Aorta (tissue), 5 donors: Measurements from ENCODE around the gene NTN5. TPM values are rescaled to one million over a fixed set of nuclear protein-coding genes. Genes with fewer than 3 reads are reported as not detected.

ENCODE experiments used
- ATAC-seq: fragments of 200-7000 bp; cut with Tn5 transposase; one replicate; pipeline ENCODE4 v1.9.1; 2022; ENCODE audit warnings: moderate library complexity; ENCODE audit not compliant: low FRiP score
- DNase-seq, 2 donors: peaks; one replicate each; pipeline ENCODE4 v3.0.0-alpha.2; 2020
- H3K27ac ChIP-seq, 2 donors: one replicate each; pipeline ENCODE4 v1.5.1; 2013; ENCODE audit warnings: low read length in 2 of 2, mild to moderate bottlenecking in 2 of 2, moderate library complexity in 2 of 2, control low read depth in 1 of 2, inconsistent platforms in 1 of 2, low read depth in 1 of 2
- H3K27me3 ChIP-seq, 2 donors: one replicate each; pipeline ENCODE4 v1.6.1; 2013; ENCODE audit warnings: control low read depth in 1 of 2, low read length in 1 of 2, mild to moderate bottlenecking in 1 of 2, moderate library complexity in 1 of 2; ENCODE audit not compliant: insufficient read depth in 2 of 2, control insufficient read depth in 1 of 2
- H3K36me3 ChIP-seq, 2 donors: one replicate each; pipeline ENCODE4 v1.6.1; 2013; ENCODE audit warnings: control low read depth in 1 of 2, low read length in 1 of 2, mild to moderate bottlenecking in 1 of 2; ENCODE audit not compliant: insufficient read depth in 2 of 2, control insufficient read depth in 1 of 2
- H3K4me1 ChIP-seq, 2 donors: one replicate each; pipeline ENCODE4 v1.6.1; 2013; ENCODE audit warnings: low read length in 2 of 2, control low read depth in 1 of 2, mild to moderate bottlenecking in 1 of 2, moderate library complexity in 1 of 2; ENCODE audit not compliant: insufficient read depth in 2 of 2, control insufficient read depth in 1 of 2
- H3K4me3 ChIP-seq, 2 donors: one replicate each; pipeline ENCODE4 v1.5.1; 2013; ENCODE audit warnings: low read length in 2 of 2, control low read depth in 1 of 2, mild to moderate bottlenecking in 1 of 2
- H3K9me3 ChIP-seq: one replicate; pipeline ENCODE4 v1.6.1; 2013; ENCODE audit warnings: mild to moderate bottlenecking, low read length; ENCODE audit not compliant: control insufficient read depth
- WGBS, 2 donors: extraction: QIAGEN DNeasy Blood & Tissue Kit; methylation state at CpG; one replicate each; pipeline ENCODE4 v1.1.7; 2013; 5-methylcytosine and 5-hydroxymethylcytosine counted together
- intact Hi-C, 2 donors: fragments of 100-400 bp; cut with DNase I; formaldehyde crosslinking; loops; one replicate each; pipeline versions ENCODE4 v1.14.2 to v1.15.0; 2022
- polyA plus RNA-seq, 2 donors: library from polyadenylated mRNA; stranded (reverse); fragments of 200-250 nt; gene quantifications; one replicate each; pipeline ENCODE4 v1.2.3, GENCODE V29; 2013
- total RNA-seq, 2 donors: library from RNA; stranded (reverse); fragmentation: NEBNext Ultra II Directional; extraction: Animal tissue kit (Norgen Biotek cat#: 25700); gene quantifications; one replicate each; pipeline ENCODE4 v1.2.1, GENCODE V29; 2021
- donor health status: healthy with polysubstance abuse.
- donor health status: Bipolar disorder and iron deficiency.
- donor health status: DM: no; HTN: no; CAD: no.
- donor health status: DM: no; HTN: no; CAD: no.
- donor health status: DM: yes; HTN: yes; CAD: no.

NTN5 gene
- total and polyA plus RNA-seq, 4 donors, result 0.52 to 2.0 (median 0.96) TPM; not detected in 1

GRCh38 chr19:48627201-48627864, 45.5 kb downstream of the NTN5 start:
- no peak overlapping the region for H3K4me3 ChIP-seq
- no peaks in the 10 kb centered on the region for H3K4me1 ChIP-seq
- H3K9me3 ChIP-seq, result no peaks in the 10 kb centered on the region
- DNase-seq, result peak in 1 of 2 donors; percentile 74
- no peaks in the 10 kb centered on the region for H3K36me3 ChIP-seq
- no peaks in the 10 kb centered on the region for H3K27me3 ChIP-seq
- no peak for ATAC-seq
- no peak overlapping the region for H3K27ac ChIP-seq
- intact Hi-C loops, result no loop called here
- 71 to 79% methylated on average over 6 of the region's 6 CpGs for WGBS, 2 donors

DNA sequence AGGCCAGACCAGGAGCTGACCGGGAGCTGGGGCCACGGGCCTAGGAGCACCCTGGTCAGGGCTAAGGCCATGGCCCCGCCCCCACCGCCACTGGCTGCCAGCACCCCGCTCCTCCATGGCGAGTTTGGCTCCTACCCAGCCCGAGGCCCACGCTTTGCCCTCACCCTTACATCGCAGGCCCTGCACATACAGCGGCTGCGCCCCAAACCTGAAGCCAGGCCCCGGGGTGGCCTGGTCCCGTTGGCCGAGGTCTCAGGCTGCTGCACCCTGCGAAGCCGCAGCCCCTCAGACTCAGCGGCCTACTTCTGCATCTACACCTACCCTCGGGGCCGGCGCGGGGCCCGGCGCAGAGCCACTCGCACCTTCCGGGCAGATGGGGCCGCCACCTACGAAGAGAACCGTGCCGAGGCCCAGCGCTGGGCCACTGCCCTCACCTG, 46.9 kb downstream of the NTN5 start:
- ATAC-seq, result no peak
- H3K27me3 ChIP-seq, result no peaks in the 10 kb centered on the region
- 92% methylated on average over 30 of the region's 30 CpGs for WGBS, 2 donors
- H3K27ac ChIP-seq, result no peak overlapping the region
- intact Hi-C loops, result no loop called here
- no peaks in the 10 kb centered on the region for H3K36me3 ChIP-seq
- DNase-seq, result peak in 1 of 2 donors; percentile 75
- H3K4me1 ChIP-seq, result no peaks in the 10 kb centered on the region
- H3K9me3 ChIP-seq, result no peaks in the 10 kb centered on the region
- no peak overlapping the region for H3K4me3 ChIP-seq

- Histone ChIP-seq H3K4me3 (peak overlapping the region; percentile 35 to 54), H3K27ac (no peak overlapping the region), H3K27me3 (no peaks in the 10 kb centered on the region), H3K4me1 (no peaks in the 10 kb centered on the region), H3K36me3 (no peaks in the 10 kb centered on the region), H3K9me3 (no peaks in the 10 kb centered on the region)
- intact Hi-C loops, result no loop called here
- DNase-seq, result peak in 1 of 2 donors; percentile 73
- WGBS, 2 donors, result 53 to 58% methylated on average over 23 to 24 of the region's 24 CpGs
- no peak for ATAC-seq
Measured at GRCh38 chr19:48624791-48625723, 47.8 kb downstream of the NTN5 start.

DNA sequence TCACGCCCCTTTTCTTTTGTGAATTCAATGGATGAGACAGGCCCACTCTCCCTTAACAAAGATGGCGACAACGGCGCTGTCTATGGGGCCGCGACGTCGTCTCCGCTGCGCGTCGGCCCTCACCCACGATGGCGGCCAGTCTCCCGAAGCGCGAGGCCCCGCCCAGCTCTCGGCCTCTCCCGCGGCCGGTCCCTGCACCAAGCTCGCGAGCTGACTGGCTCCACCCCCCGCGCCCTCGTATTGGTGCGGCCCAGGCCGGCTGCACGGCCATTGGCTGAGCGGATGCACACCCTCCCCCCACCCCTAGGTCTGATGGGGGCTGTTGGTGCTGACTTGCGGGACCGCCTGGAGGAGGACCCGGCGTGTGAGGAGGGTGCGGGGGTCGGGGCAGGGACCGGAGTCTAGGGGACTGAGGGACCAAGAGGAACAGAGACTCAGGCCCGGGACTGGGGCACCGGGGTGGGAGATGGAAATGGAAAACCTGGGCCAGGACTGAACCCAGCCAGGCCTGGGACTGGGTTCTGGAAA, 48.7 kb downstream of the NTN5 start:
- WGBS, 2 donors, result 0 to 1% methylated on average over 40 of the region's 40 CpGs
- intact Hi-C loops, result no loop called here
- H3K4me3 ChIP-seq, result peak overlapping the region; percentile 35 to 54
- H3K4me1 ChIP-seq, result no peaks in the 10 kb centered on the region
- no peaks in the 10 kb centered on the region for H3K27me3 ChIP-seq
- H3K9me3 ChIP-seq, result no peaks in the 10 kb centered on the region
- peak overlapping the region in 1 of 2 donors; percentile 74 for H3K27ac ChIP-seq
- no peaks in the 10 kb centered on the region for H3K36me3 ChIP-seq
- ATAC-seq, result peak; percentile 93
- peak; percentile 99 for DNase-seq

- intact Hi-C loops, result no loop called here
- H3K27me3 ChIP-seq, result no peaks in the 10 kb centered on the region
- peak overlapping the region in 1 of 2 donors; percentile 74 for H3K27ac ChIP-seq
- H3K4me3 ChIP-seq, result peak overlapping the region in 1 of 2 donors; percentile 38
- ATAC-seq (no peak), DNase-seq (no peak)
- H3K9me3 ChIP-seq, result no peaks in the 10 kb centered on the region
- no peaks in the 10 kb centered on the region for H3K4me1 ChIP-seq
- H3K36me3 ChIP-seq, result no peaks in the 10 kb centered on the region
- 14% methylated on average over 8 of the region's 8 CpGs for WGBS, 2 donors
Measured at GRCh38 chr19:48623556-48624066, 49.2 kb downstream of the NTN5 start.

DNA sequence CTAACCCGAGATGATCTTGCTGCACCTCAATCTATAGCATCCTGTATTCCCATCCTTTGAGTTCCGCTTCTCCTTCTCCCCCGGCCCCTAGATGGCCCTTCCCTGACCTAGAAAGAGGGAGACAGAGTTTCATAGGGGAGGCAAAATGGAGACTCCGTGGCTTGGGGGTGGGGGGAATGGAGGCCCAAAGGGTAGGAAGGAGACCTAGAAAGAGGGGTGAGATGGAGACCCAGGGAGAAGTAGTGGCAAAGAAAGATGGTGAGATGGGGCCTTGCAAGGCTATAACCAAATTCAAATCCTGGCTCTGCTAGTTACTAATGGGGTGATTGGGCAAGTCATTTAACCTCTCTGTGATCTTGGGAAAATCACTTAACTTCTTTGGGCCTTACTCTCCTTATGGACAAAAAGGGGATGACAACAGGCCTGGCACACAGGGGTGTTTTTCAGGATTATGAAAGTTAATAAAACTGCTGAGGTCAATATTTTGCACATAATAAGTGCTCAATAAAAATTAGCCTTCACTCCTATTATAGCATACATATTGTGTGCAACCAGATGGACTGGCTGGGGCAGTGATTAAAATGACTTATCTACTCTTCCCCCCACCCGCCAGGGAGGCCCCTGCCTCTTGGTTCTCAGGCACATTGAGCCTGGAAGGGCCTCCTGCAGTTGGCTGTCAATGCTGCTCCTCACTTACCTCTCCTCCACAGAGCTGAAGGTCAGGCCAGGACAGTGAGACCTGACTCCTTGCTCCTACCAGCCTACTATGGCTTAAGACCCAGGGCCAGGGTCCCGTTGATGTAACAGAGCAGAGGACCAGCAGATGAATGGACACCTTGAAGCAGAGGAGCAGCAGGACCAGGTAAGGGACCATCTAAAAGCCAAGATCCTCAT, 52.9 kb downstream of the NTN5 start:
- intact Hi-C loops, result no loop called here
- Histone ChIP-seq H3K27me3 (no peaks in the 10 kb centered on the region), H3K36me3 (peaks cover 0 to 10% of the 10 kb centered on the region in 2 donors), H3K9me3 (no peaks in the 10 kb centered on the region), H3K4me1 (no peaks in the 10 kb centered on the region), H3K27ac (peak overlapping the region; percentile 50 to 92), H3K4me3 (peak overlapping the region; percentile 43 to 59)
- no peak for ATAC-seq
- DNase-seq, result no peak
- WGBS, 2 donors, result 30% methylated on average over 6 of the region's 6 CpGs

GRCh38 chr19:48618916-48619691, 53.7 kb downstream of the NTN5 start, which contains the start of the genes RPL18 and SPHK2:
Gene RPL18 (minus strand): TSS chr19:48619178. CDS start chr19:48619143, 35 bp downstream.
Gene SPHK2 (plus strand): TSS chr19:48619506. CDS start chr19:48620515, 1,009 bp downstream.
- intact Hi-C loops, result no loop called here

More at GRCh38 chr19:48618916-48619691, 53.7 kb downstream of the NTN5 start, which contains the start of the genes RPL18 and SPHK2:
- Histone ChIP-seq H3K36me3 (peaks cover 0 to 10% of the 10 kb centered on the region in 2 donors), H3K4me3 (peak within 1 kb of the TSS; percentile 81 to 87), H3K27ac (peak within 1 kb of the TSS; percentile 50 to 92), H3K4me1 (no peaks in the 10 kb centered on the region), H3K27me3 (no peaks in the 10 kb centered on the region), H3K9me3 (no peaks in the 10 kb centered on the region)
- peak; percentile 95 for ATAC-seq
- 0% methylated on average over 68 to 69 of the region's 69 CpGs for WGBS, 2 donors
- peak; percentile 99 for DNase-seq
